HG03103 (cell line): ENCODE data around the gene IGFL3.
"Not testable (repeated sequence)": the region's sequence is repeated elsewhere in the genome, so short reads cannot be mapped to it uniquely, and the experiment has no call there.

Source experiments
- ATAC-seq: cut with Tn5 transposase; IDR thresholded peaks from one replicate; pipeline ENCODE4 v1.9.1; 2021; ENCODE audit warnings: low read depth; ENCODE audit not compliant: unreplicated experiment

The IGFL3 gene

DNA sequence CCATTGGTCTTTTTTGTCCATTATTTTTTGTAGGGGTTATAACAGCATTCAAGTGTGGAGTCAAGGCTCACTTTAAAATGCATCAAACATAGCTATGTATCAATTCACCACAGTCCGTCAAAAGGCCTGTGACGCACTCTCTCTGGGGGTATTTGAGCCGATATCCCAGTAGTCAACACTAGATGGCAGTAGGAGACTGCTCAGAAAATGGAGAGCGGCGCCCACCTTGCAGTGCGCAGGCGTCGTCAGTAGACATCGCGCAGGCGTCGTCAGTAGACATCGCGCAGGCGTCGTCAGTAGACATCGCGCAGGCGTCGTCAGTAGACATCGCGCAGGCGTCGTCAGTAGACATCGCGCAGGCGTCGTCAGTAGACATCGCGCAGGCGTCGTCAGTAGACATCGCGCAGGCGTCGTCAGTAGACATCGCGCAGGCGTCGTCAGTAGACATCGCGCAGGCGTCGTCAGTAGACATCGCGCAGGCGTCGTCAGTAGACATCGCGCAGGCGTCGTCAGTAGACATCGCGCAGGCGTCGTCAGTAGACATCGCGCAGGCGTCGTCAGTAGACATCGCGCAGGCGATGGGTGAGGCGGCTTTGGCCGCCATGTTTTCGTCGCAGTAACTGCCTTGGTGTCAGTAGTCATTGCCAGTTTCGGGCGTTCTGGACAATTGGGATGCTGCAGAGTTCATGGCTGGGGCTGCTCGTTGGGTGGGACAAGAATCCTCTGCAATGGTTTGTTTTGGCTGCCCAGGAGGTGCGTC lies 45.7 kb downstream of the IGFL3 start:
- not testable (repeated sequence) for ATAC-seq

GRCh38 chr19:46077815-46078167 lies 46.7 kb downstream of the IGFL3 start:
- no peak for ATAC-seq

DNA sequence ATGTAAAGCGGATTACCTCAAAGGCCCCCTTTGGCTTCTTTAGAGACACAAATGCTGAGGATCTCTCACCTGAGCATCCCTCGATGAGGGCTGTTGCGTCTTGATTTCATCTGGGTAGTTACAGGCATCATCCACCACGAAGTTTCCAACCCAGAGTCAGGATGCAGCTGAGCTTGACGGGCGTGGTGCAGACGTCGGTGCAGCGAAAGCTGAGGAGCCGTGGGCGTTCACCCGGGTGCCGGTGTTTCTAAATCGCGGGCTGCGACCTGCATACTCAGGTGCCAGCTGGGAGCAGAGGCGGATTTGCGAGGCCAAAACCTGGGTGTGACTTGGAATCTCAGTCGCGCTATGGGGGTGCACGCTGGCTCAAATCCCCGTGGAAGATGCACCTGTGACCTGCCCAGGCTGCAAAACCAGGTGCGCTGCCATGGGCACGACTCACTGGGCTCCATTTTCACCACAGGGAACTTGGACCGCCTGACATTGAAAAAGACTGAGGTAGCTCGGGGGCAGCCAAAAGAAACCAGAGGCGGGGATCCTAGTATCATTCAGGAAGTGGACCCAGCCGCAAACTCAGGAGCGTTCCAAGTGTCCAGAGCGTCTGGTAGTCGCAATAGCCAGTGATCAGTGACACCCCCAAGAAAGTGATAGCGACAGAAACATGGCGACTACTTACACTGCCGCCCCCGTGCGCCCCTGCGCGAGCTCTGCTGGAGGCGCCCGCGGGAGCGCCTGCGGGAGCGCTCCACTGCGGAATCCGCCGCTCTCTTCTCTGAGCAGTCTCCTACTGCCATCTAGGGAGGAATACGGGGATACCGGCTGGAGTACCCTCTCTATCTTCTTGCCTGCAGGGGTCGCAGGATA lies 47.3 kb downstream of the IGFL3 start:
- ATAC-seq = no peak

DNA sequence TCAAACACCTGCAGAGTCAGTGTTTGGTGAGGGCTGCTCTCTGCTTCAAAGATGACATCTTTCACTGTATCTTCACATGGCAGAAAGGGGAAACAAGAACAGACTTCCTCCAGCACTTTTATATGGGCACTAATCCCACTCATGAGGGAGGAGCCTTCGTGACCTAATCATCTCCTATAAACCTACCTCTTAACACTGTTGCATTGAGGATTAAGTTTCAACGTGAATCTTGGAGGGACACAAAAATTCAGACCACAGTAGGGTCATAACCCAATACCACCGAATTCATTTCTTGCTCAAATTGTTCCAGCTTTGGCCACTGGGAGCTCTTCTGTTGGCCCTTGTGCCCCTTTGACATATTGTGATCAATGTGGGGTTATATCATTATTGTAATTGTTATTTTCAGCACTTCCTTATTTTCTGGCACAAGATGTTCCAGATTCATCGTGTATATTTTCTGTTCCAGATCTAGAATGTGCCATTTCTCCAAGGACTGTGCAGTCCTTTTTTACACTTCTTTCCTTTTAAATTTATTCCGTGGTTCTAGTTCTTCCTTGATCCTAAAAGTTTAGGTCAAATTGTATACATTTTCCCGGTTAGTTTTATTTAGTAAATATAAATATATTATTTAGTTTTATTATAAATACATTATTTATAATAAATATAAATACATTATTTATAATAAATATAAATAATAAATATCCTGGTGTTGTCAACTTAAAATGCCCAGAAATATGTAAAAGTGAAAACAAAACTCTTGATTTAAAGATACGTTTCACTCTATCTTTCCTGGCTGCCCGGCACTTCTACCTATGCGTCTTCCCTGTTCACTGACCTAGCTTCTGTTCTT lies 48.2 kb downstream of the IGFL3 start:
- ATAC-seq = no peak

DNA sequence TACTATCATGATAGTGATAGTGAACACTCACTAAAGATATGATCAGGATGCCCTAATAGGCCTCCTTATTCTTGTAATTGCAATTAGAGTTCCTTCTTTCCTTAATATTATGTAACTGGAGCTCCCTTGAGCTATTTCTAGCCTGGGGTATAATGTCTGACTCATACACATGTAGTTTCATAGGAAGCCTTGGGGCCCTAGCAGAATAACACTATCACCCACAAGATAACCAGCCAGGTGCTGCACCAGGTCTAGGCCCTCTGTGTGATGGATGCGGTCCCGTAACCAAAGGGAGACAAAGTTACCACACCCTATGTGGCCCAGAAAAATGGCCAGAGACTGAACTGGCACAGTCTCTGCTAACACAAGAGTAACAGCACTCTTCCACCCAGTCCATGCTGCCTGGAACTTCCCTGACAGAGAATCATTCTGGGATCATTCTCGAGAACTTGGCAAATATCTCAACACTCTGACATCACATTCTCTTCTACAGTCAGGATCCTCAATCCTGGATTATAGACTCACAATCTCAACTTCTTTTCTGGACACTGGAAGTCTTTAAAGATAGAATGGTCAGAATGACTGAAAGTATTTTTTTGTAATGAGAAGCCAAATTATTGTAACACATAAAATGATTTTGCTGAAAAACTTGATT lies 51.1 kb downstream of the IGFL3 start:
- no peak for ATAC-seq
